Activated T-cell treated with anti-CD3 and anti-CD28 coated beads, Interleukin-2, amount 50 U/mL, for 1 hour (primary cell): ENCODE data around the gene DNAH6.
"Not testable (repeated sequence)": the region's sequence is repeated elsewhere in the genome, so short reads cannot be mapped to it uniquely, and the experiment has no call there.

Experiments
- DNase-seq: peaks from one replicate; pipeline ENCODE4 v3.0.0-alpha.2; 2020

DNAH6 gene

GRCh38 chr2:84516234-84516986 lies at the start of gene DNAH6:
DNAH6 (plus strand) TSS chr2:84516498; CDS start chr2:84517827, 1,329 bp downstream.
- peak; percentile 83 for DNase-seq

GRCh38 chr2:84467389-84467788 lies 48.9 kb upstream of the DNAH6 start:
- no peak for DNase-seq

- not testable (repeated sequence) for DNase-seq
These were observed 43.9 kb upstream of the DNAH6 start for GRCh38 chr2:84472423-84472822.

- no peak for DNase-seq
These were observed 43.3 kb upstream of the DNAH6 start for GRCh38 chr2:84472856-84473565.

- no peak for DNase-seq
These were observed 42.1 kb upstream of the DNAH6 start for GRCh38 chr2:84474176-84474575.

GRCh38 chr2:84477886-84478285 lies 38.4 kb upstream of the DNAH6 start:
- no peak for DNase-seq

GRCh38 chr2:84478867-84479266 lies 37.4 kb upstream of the DNAH6 start:
- no peak for DNase-seq

GRCh38 chr2:84481702-84482101 lies 34.6 kb upstream of the DNAH6 start:
- peak; percentile 31 for DNase-seq

GRCh38 chr2:84482603-84483002 lies 33.7 kb upstream of the DNAH6 start:
- DNase-seq, result no peak

- no peak for DNase-seq
These were observed 33.0 kb upstream of the DNAH6 start for GRCh38 chr2:84483320-84483719.

GRCh38 chr2:84486441-84487115 lies 29.7 kb upstream of the DNAH6 start:
- DNase-seq, result no peak

GRCh38 chr2:84487298-84487996 lies 28.9 kb upstream of the DNAH6 start:
- no peak for DNase-seq

GRCh38 chr2:84491256-84491655 lies 25.0 kb upstream of the DNAH6 start:
- DNase-seq, result no peak

GRCh38 chr2:84491741-84492140 lies 24.6 kb upstream of the DNAH6 start:
- DNase-seq, result no peak

GRCh38 chr2:84492571-84492970 lies 23.7 kb upstream of the DNAH6 start:
- no peak for DNase-seq

GRCh38 chr2:84493514-84493913 lies 22.8 kb upstream of the DNAH6 start:
- no peak for DNase-seq

- DNase-seq, result no peak
These were observed 22.2 kb upstream of the DNAH6 start for GRCh38 chr2:84494070-84494469.

GRCh38 chr2:84495539-84496146 lies 20.7 kb upstream of the DNAH6 start:
- no peak for DNase-seq

GRCh38 chr2:84496386-84496785 lies 19.9 kb upstream of the DNAH6 start:
- DNase-seq, result no peak

- no peak for DNase-seq
These were observed 19.0 kb upstream of the DNAH6 start for GRCh38 chr2:84497285-84497684.

GRCh38 chr2:84498150-84498799 lies 18.0 kb upstream of the DNAH6 start:
- no peak for DNase-seq

- not testable (repeated sequence) for DNase-seq
These were observed 5.3 kb upstream of the DNAH6 start for GRCh38 chr2:84511024-84511423.
